ENCODE results near the gene NT5C2.
"Not testable (repeated sequence)": the region's sequence is repeated elsewhere in the genome, so short reads cannot be mapped to it uniquely, and the experiment has no call there.

NT5C2 gene

GRCh38 chr10:103155471-103156085 lies 37.5 kb downstream of the NT5C2 start:
- no peak for DNase-seq

- DNase-seq: no peak
These were observed 38.4 kb downstream of the NT5C2 start for GRCh38 chr10:103154521-103155299.

GRCh38 chr10:103153302-103154197 lies 39.5 kb downstream of the NT5C2 start:
- no peak for DNase-seq

GRCh38 chr10:103149991-103150622 lies 43.0 kb downstream of the NT5C2 start:
- no peak for DNase-seq

GRCh38 chr10:103147645-103148044 lies 45.4 kb downstream of the NT5C2 start:
- DNase-seq: no peak

- no peak for DNase-seq
These were observed 47.1 kb downstream of the NT5C2 start for GRCh38 chr10:103145860-103146466.

- DNase-seq: no peak
These were observed 48.0 kb downstream of the NT5C2 start for GRCh38 chr10:103145046-103145445.

- DNase-seq: no peak
These were observed 49.0 kb downstream of the NT5C2 start for GRCh38 chr10:103144041-103144440.

- not testable (repeated sequence) for DNase-seq
These were observed 49.4 kb downstream of the NT5C2 start for GRCh38 chr10:103143641-103144040.

GRCh38 chr10:103141950-103142349 lies 51.1 kb downstream of the NT5C2 start:
- no peak for DNase-seq

GRCh38 chr10:103140469-103140868 lies 52.6 kb downstream of the NT5C2 start:
- DNase-seq: no peak

GRCh38 chr10:103139803-103140202 lies 53.3 kb downstream of the NT5C2 start:
- no peak for DNase-seq

GRCh38 chr10:103135168-103135567 lies 57.9 kb downstream of the NT5C2 start:
- peak; percentile 42 for DNase-seq

GRCh38 chr10:103130910-103131309 lies 62.2 kb downstream of the NT5C2 start:
- no peak for DNase-seq

GRCh38 chr10:103130180-103130579 lies 62.9 kb downstream of the NT5C2 start:
- not testable (repeated sequence) for DNase-seq

GRCh38 chr10:103127241-103127640 lies 65.8 kb downstream of the NT5C2 start:
- DNase-seq: no peak

- no peak for DNase-seq
These were observed 67.5 kb downstream of the NT5C2 start for GRCh38 chr10:103125323-103126267.

GRCh38 chr10:103124420-103125096 lies 68.5 kb downstream of the NT5C2 start:
- no peak for DNase-seq

GRCh38 chr10:103123282-103124024 lies 69.6 kb downstream of the NT5C2 start:
- no peak for DNase-seq

All from stimulated activated CD4-positive, alpha-beta T cell treated with anti-CD3 and anti-CD28 coated beads, Interleukin-4, amount 100 ng/mL, for 24 hours (primary cell).